Endodermal cell (in vitro differentiated cells): ENCODE data around the gene TTC24. TPM values are rescaled to one million over a fixed set of nuclear protein-coding genes. Genes with fewer than 3 reads are reported as not detected.

Experiments used
- DNase-seq: peaks from one replicate; pipeline ENCODE4 v3.0.0-alpha.2; 2017
- H3K27ac ChIP-seq: 2 replicates; pipeline ENCODE4 v1.5.1; 2013; ENCODE audit warnings: mild to moderate bottlenecking, low read depth, low read length, moderate library complexity
- H3K27me3 ChIP-seq: 2 replicates; pipeline ENCODE4 v1.6.1; 2013; ENCODE audit warnings: mild to moderate bottlenecking, low read length, moderate library complexity; ENCODE audit not compliant: insufficient read depth, control insufficient read depth, poor library complexity, severe bottlenecking
- H3K36me3 ChIP-seq: 2 replicates; pipeline ENCODE4 v1.7.0; 2013; ENCODE audit warnings: mild to moderate bottlenecking, low read length, moderate library complexity; ENCODE audit not compliant: control insufficient read depth, insufficient read depth
- H3K4me1 ChIP-seq: one replicate; pipeline ENCODE4 v1.7.0; 2013; ENCODE audit warnings: low read length; ENCODE audit not compliant: control insufficient read depth, insufficient read depth
- H3K4me3 ChIP-seq: 2 replicates; pipeline ENCODE4 v1.5.1; 2013; ENCODE audit warnings: mild to moderate bottlenecking, low read length, moderate library complexity
- H3K9ac ChIP-seq: 2 replicates; pipeline ENCODE4 v1.6.1; 2013; ENCODE audit warnings: mild to moderate bottlenecking, low read length, moderate library complexity; ENCODE audit not compliant: poor library complexity, severe bottlenecking; ENCODE audit errors: extremely low read depth
- H3K9me3 ChIP-seq: 2 replicates; pipeline ENCODE4 v1.6.1; 2013; ENCODE audit warnings: mild to moderate bottlenecking, low read length, moderate library complexity; ENCODE audit not compliant: control insufficient read depth
- H3K27ac Mint-ChIP-seq: 2 replicates; pipeline ENCODE4 v1.8.0; 2020; ENCODE audit warnings: mixed read lengths
- H3K27me3 Mint-ChIP-seq: 2 replicates; pipeline ENCODE4 v1.8.0; 2021; ENCODE audit warnings: mild to moderate bottlenecking, mixed read lengths; ENCODE audit not compliant: insufficient read depth
- H3K36me3 Mint-ChIP-seq: 2 replicates; pipeline ENCODE4 v1.8.0; 2020; ENCODE audit warnings: low read depth, mixed read lengths
- H3K4me1 Mint-ChIP-seq: 2 replicates; pipeline ENCODE4 v1.8.0; 2020; ENCODE audit warnings: mixed read lengths
- H3K4me3 Mint-ChIP-seq: 2 replicates; pipeline ENCODE4 v1.8.0; 2020; ENCODE audit warnings: mild to moderate bottlenecking, moderate library complexity, mixed read lengths
- H3K9me3 Mint-ChIP-seq: 2 replicates; pipeline ENCODE4 v1.8.0; 2020; ENCODE audit warnings: mild to moderate bottlenecking, mixed read lengths
- CTCF ChIP-seq: fragments of 200-600 bp; sonication (generic); conservative IDR thresholded peaks from 2 replicates; pipeline ENCODE4 v1.5.0; 2021; ENCODE audit warnings: antibody characterized with exemption, mild to moderate bottlenecking
- WGBS, 2 experiments: methylation state at CpG; one replicate each; pipeline versions ENCODE4 v1.1.5 to v1.1.7; 2013; ENCODE audit warnings: missing lambda C conversion rate in 2 of 2, mixed read lengths in 1 of 2; ENCODE audit not compliant: insufficient coverage in 1 of 2, insufficient read length in 1 of 2; 5-methylcytosine and 5-hydroxymethylcytosine counted together
- total RNA-seq, 2 donors: library from RNA; stranded (reverse); fragmentation: NEBNext Ultra II Directional in 1 of 2; extraction: Animal tissue kit (Norgen Biotek cat#: 25700) in 1 of 2; gene quantifications; 2 replicates in 1 of 2; 3 replicates in 1 of 2; pipeline ENCODE4 v1.2.1, GENCODE V29; 2021

TTC24 gene
- total RNA-seq, 2 donors from 2014 or later = not detected

GRCh38 chr1:156626079-156626438, 46.5 kb downstream of the TTC24 start:
- H3K4me3 ChIP-seq = no peak overlapping the region
- H3K9me3 Mint-ChIP-seq = no peaks in the 10 kb centered on the region

DNA sequence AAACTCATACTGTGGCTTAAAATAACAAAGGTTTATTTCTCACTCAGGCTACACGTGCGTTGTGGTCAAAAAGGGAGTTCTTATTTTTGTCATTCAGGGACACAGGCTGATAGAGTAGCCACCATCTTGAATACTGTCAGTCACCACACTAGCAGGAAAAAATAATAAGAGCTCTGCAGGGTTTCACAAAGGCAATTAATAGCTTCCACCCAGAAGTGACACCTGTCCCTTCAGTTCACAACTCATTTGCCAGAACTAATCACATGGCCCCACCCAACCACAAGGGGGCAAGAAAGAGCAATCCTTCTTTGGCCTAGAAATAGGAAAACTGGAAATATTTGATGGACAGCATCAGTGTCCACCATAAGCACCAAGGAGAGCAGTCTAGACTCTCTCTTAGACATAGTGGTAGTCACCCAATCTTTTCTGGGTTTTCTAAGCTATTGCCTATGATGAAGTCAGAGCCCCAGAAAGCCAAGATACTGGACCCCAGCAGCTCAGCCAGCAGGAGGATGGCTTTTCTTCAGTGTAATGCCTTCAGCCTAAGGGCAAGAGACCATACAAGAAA, 47.9 kb downstream of the TTC24 start:
- DNase-seq = peak; percentile 85
- Mint-ChIP-seq H3K27ac (no peak overlapping the region), H3K9me3 (no peaks in the 10 kb centered on the region), H3K4me3 (no peak overlapping the region), H3K4me1 (peaks cover 10% of the 10 kb centered on the region), H3K36me3 (no peaks in the 10 kb centered on the region), H3K27me3 (peaks cover 88% of the 10 kb centered on the region)
- Histone ChIP-seq H3K36me3 (no peaks in the 10 kb centered on the region), H3K27me3 (peaks cover 54% of the 10 kb centered on the region), H3K4me3 (no peak overlapping the region), H3K9me3 (no peaks in the 10 kb centered on the region), H3K9ac (no peak overlapping the region), H3K27ac (no peak overlapping the region), H3K4me1 (no peaks in the 10 kb centered on the region)
- 89 to 90% methylated on average over 2 of the region's 2 CpGs for WGBS, 2 experiments
- peak; percentile 91 for TF ChIP-seq CTCF

More at GRCh38 chr1:156626079-156626438, 46.5 kb downstream of the TTC24 start:
- Mint-ChIP-seq H3K27ac (no peak overlapping the region), H3K36me3 (no peaks in the 10 kb centered on the region), H3K4me3 (no peak overlapping the region), H3K27me3 (peaks cover 88% of the 10 kb centered on the region), H3K4me1 (peaks cover 10% of the 10 kb centered on the region)
- peak; percentile 9 for TF ChIP-seq CTCF
- H3K9ac ChIP-seq = no peak overlapping the region
- WGBS, 2 experiments = 51% methylated on average over 4 of the region's 4 CpGs; no CpG with 5 or more reads in 1 of the 2 experiments
- DNase-seq = no peak
- H3K27me3 ChIP-seq = peaks cover 62% of the 10 kb centered on the region
- no peak overlapping the region for H3K27ac ChIP-seq
- H3K36me3 ChIP-seq = no peaks in the 10 kb centered on the region
- H3K4me1 ChIP-seq = no peaks in the 10 kb centered on the region
- no peaks in the 10 kb centered on the region for H3K9me3 ChIP-seq

DNA sequence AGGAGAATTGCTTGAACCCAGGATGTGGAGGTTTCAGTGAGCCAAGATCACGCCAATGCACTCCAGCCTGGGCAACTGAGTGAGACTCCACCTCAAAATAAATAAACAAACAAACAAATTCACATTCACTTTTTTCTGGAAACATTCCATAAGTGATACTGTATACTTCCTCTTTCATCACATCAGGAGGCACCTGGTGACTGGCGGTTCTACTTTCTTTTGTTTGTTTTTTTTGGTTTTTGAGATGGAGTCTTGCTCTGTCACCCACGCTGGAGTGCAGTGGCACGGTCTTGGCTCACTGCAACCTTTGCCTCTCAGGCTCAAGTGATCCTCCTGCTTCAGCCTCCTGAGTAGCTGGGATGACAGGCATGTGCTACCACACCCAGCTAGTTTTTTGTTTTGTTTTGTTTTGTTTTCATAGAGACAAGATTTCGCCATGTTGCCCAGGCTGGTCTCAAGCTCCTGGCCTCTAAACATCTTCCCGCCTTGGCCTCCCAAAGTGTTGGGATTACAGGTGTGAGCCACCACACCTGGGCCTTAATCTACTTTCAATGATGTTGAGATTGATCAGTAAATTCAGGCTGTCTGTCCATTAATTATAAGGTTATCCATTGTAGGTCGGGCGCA, 50.4 kb downstream of the TTC24 start:
- TF ChIP-seq CTCF = no peak

More for the DNA sequence above, 50.4 kb downstream of the TTC24 start:
- no peaks in the 10 kb centered on the region for H3K9me3 ChIP-seq
- peaks cover 8% of the 10 kb centered on the region for H3K4me1 Mint-ChIP-seq
- H3K36me3 ChIP-seq = no peaks in the 10 kb centered on the region
- H3K9ac ChIP-seq = no peak overlapping the region
- H3K36me3 Mint-ChIP-seq = no peaks in the 10 kb centered on the region
- no peak overlapping the region for H3K4me3 ChIP-seq
- 80 to 92% methylated on average over 2 to 8 of the region's 8 CpGs for WGBS, 2 experiments
- no peak overlapping the region for H3K27ac Mint-ChIP-seq
- H3K4me3 Mint-ChIP-seq = no peak overlapping the region
- H3K9me3 Mint-ChIP-seq = no peaks in the 10 kb centered on the region
- H3K27ac ChIP-seq = no peak overlapping the region
- no peak for DNase-seq
- H3K27me3 ChIP-seq = peaks cover 53% of the 10 kb centered on the region
- H3K27me3 Mint-ChIP-seq = peaks cover 88% of the 10 kb centered on the region
- H3K4me1 ChIP-seq = no peaks in the 10 kb centered on the region
